Medulla oblongata (tissue), 1 donor: ENCODE results near the gene SLC5A9.

ENCODE experiments used
- DNase-seq: peaks from one replicate; pipeline ENCODE4 v3.0.0-alpha.2; 2015; ENCODE audit errors: extremely low spot score

Gene SLC5A9

GRCh38 chr1:48222501-48223242 lies at the start of gene SLC5A9:
SLC5A9 (plus strand) TSS chr1:48222716; CDS start chr1:48222737, 21 bp downstream.
- no peak for DNase-seq

- no peak for DNase-seq
These were observed 47.4 kb upstream of the SLC5A9 start for GRCh38 chr1:48175116-48175515.

- DNase-seq = no peak
These were observed 45.3 kb upstream of the SLC5A9 start for GRCh38 chr1:48177257-48177656.

- no peak for DNase-seq
These were observed 40.7 kb upstream of the SLC5A9 start for GRCh38 chr1:48181669-48182367.

- no peak for DNase-seq
These were observed 40.1 kb upstream of the SLC5A9 start for GRCh38 chr1:48182439-48182838.

- DNase-seq = no peak
These were observed 36.1 kb upstream of the SLC5A9 start for GRCh38 chr1:48186306-48186839.

- DNase-seq = no peak
These were observed 34.5 kb upstream of the SLC5A9 start for GRCh38 chr1:48187969-48188563.

GRCh38 chr1:48190881-48191280 lies 31.6 kb upstream of the SLC5A9 start:
- DNase-seq = no peak

- DNase-seq = no peak
These were observed 27.7 kb upstream of the SLC5A9 start for GRCh38 chr1:48194801-48195200.

- DNase-seq = peak; percentile 9
These were observed 26.3 kb upstream of the SLC5A9 start for GRCh38 chr1:48196237-48196636.

- no peak for DNase-seq
These were observed 23.5 kb upstream of the SLC5A9 start for GRCh38 chr1:48198970-48199369.

GRCh38 chr1:48200166-48200900 lies 22.2 kb upstream of the SLC5A9 start:
- no peak for DNase-seq

- peak; percentile 82 for DNase-seq
These were observed 20.3 kb upstream of the SLC5A9 start for GRCh38 chr1:48202030-48202752.

- peak; percentile 27 for DNase-seq
These were observed 19.1 kb upstream of the SLC5A9 start for GRCh38 chr1:48203287-48203900.

- DNase-seq = no peak
These were observed 17.0 kb upstream of the SLC5A9 start for GRCh38 chr1:48205522-48205921.

- DNase-seq = no peak
These were observed 16.1 kb upstream of the SLC5A9 start for GRCh38 chr1:48206371-48206770.

- DNase-seq = no peak
These were observed 15.4 kb upstream of the SLC5A9 start for GRCh38 chr1:48207131-48207530.

GRCh38 chr1:48207536-48208075 lies 14.9 kb upstream of the SLC5A9 start:
- no peak for DNase-seq

- DNase-seq = no peak
These were observed 14.3 kb upstream of the SLC5A9 start for GRCh38 chr1:48208251-48208650.

GRCh38 chr1:48208652-48209051 lies 13.9 kb upstream of the SLC5A9 start:
- no peak for DNase-seq
